Inflammatory macrophage treated with lipopolysaccharide for 1 hour (primary cell): Measurements from ENCODE around the gene NOL3.

ENCODE experiments used
- DNase-seq, 2 donors: peaks; one replicate each; pipeline ENCODE4 v3.0.0-alpha.2; 2020 to 2022

NOL3 gene

GRCh38 chr16:67207249-67208091, 37.1 kb downstream of the NOL3 start:
- no peak for DNase-seq

DNA sequence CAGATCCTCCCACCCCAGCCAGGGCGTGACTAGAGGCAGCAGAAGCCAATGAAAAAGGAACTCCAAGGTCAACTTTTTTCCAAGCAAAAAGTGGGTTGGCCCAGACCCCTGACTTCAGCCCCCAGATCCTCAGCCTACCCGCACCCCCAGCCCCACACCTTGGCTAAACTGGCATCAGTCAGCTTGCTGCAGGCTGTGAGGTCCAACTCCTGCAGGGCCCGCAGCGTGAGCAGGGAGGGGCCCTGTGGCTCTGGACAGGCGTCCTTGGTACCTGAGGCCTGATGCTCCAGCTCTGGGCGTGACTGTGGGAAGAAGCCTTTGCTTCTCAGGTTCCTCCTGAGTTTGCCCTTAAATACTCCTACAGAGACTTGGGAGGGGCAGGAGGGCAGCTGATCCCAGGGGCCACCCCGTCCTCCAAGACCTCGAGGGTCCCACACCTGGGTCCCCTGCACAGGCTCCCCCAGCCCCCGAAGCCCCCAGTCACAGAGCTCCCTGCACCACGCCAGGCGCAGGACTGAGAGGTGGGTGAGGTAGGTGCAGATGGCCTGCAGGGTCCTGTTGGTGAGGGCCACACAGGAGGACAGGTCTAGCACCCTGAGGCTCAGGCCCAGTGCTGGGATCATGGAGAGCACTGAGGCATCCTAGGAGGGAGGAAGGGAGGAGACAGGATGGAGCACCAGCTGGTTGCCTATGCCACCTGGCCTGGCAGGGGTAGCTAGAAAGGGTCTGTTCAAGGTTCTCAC, 38.0 kb downstream of the NOL3 start:
- DNase-seq: no peak

DNA sequence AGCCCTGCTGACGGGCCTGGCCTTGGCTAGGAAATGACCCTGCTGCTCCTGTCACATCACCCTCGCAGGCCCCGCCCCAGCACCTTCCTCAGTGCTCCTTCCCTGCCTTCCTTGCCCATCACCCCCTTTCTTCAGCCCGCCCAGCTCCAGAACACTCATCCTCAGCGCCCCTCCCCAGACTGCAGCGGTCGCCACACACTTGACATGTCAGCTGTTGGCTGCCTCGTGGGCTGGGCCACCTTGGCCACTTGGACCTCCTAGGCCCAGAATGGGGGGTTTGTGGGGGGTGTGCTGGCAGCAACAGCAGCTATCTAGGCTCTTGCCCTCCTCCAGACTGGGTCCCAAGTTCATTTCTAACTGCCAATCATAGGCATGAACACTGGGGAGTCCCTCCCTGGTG, 39.2 kb downstream of the NOL3 start:
- DNase-seq: no peak

DNA sequence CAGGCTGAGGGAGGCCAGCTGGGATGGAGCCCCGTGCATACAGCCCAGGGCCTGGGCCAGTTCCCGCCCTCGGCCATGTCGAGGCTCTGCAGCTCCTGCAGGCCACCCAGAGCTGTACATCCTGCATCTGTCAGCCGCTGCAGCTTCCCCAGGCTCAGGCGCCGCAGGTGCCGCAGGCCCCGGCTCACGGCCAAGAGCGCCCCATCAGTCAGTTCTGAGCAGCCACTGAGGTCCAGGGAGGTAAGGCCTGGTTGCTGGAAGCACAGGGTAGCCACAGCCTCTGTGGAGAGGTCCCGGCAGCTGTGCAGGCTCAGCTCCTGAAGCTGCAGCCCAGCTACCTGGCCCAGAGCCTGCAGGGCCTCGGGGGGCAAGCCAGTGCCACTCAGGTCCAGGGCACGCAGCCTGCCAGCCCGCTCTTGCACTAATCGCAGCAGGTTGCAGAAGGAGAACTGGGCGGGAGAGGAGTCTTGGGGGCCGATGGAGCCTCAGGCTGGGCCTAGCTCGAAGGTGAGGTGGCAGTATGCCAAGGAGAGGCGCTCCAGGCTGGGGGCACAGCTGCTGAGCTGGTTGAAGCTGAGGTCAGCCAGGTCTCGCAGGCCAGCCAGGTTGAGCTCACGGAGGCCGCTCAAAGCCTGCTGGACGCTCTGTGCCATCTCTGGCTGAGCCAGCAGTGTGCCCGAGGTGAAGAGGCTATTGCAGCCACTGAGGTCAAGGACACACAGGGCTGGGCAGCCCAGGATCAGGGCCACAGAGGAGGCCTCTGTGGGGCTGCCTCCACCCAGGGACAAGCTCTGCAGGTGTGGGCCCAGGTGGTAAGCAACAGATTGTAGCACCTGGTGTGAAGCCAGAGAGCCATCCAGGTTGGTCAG, 40.0 kb downstream of the NOL3 start:
- no peak for DNase-seq

- DNase-seq: no peak
These were observed 41.3 kb downstream of the NOL3 start for GRCh38 chr16:67211674-67212073.

DNA sequence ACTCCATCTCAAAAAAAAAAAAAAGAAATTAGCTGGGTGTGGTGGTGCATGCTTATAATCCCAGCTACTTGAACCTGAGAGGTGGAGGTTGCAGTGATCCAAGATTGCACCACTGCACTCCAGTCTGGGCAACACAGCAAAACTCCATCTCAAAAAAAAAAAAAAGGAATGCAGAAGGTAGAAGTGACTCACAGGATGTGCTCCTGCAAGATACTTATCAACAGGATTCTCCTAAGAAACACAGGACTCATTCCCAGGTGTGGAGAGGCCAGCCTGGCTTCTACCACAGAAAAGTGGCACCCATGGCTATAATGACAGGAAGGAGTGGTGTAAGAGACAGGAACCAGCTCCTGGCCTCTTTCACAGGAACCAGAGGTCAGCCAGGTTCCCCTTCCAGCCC, 42.4 kb downstream of the NOL3 start:
- no peak for DNase-seq

- DNase-seq: no peak
These were observed 43.1 kb downstream of the NOL3 start for GRCh38 chr16:67213197-67214019.

DNA sequence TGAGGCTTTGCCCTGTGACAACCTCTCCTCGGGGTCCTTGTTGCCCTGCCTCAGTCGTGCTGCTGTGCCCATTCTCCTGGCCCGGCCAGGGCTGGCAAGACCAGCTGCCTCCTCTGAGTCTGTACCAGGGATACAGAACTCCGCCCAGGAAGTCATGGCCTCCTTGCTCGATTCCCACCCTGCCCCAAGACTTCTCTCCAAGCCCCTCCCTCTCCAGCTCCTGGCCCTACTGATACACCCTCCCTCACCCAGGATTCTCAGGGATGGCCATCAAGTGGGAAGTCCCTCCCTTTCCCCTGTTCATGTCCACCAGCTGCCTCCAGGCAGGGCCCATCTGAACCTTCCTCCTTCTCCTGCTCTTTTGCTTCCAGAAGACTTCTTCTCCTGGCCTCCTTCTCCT, 45.4 kb downstream of the NOL3 start:
- DNase-seq: no peak

DNA sequence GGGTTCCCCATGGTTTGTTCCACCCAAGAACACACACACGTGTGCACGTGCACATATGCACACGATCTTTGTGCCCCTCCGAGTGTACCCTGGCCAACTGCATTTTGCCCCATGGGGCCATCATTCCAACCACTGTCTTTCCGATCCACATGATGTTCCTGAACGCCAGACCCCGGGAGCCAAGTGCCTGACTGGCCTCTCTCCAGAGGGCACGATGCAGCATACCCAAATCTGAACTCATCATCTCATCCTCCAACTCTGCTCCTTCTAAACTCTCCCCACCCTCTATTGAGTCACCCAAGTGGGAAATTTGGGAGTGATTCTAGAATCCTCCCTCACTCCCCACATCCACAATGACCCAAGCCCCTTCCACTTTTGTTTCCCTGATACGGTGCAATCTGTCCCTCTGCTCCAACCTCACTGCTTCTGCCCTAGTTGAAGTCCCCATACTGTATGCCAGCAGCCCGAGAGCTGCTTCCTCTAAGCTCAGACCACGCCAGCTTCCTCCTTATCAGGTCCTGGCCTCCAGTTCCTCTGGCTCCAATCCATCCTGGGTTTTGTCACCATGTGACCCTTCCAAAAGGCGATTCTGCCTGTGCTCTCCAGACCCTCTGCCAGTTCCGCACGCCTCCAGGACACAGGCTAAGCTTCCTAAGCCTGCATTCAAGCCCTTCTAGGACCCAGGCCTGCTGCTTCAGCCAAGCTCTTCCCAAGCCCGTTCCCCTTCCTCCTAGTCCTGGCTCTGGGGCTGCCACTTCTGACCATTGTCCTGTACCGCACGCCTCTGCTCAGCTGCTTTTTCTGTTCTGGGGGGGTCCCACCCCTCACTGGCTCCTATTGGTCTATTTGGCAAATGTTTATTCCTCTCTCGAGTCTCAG, 46.5 kb downstream of the NOL3 start:
- DNase-seq: peak; percentile 51 to 60

- no peak for DNase-seq
These were observed 53.7 kb downstream of the NOL3 start for GRCh38 chr16:67223992-67224391.
